GM18951 (cell line): Measurements from ENCODE around the gene TIGD3.
"Not testable (repeated sequence)": the region's sequence is repeated elsewhere in the genome, so short reads cannot be mapped to it uniquely, and the experiment has no call there.

Source experiments
- POLR2A ChIP-seq: IDR thresholded peaks from 4 replicates; pipeline ENCODE4 v1.6.1; 2011; ENCODE audit warnings: mild to moderate bottlenecking; ENCODE audit not compliant: insufficient read length, insufficient read depth; ENCODE audit errors: extremely low read depth
- in situ Hi-C: fragments of 300-500 bp; cut with MboI; formaldehyde crosslinking; loops from one replicate; pipeline ENCODE4 v1.12.0; 2022; ENCODE audit warnings: low sequenced_read_pairs, mixed read lengths, inconsistent platforms; ENCODE audit not compliant: unreplicated experiment

Gene TIGD3

DNA sequence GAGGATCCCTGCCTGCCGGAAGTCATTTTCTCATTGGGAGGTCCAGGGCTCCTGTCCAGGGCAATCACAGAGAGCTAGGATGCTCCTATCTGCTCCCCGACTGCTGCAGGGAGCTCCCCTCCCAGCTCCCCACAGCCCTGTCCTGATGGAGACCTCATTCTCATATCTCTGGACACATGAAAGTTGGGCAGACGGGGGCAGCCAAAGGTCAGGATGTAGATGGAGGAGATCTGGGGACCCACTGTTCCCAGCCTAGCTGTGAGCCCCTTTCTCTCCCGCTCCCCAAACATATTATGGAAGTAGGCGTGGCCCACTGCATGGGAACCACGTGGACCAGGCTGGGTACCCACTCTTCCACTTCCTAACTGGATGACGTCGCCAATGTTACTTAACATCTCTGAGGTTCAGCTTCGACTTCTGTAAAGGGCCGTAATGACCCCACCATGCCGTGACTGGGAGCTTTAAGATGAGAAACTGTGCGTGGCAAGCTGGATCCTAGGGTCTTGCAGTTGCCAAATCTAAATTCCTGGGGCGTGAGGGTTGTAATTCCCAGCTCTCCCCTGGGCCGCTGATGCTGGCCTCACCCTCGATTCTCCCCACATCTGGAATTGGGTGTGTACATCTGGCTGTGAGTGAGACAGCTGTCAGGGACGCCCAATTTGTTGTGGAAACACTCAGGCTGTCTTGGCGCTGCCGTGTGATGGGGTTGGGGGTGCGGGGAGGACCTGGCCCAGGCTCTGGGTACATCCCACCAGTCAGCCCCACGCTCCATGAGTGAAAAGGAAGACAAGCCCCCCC lies 38.1 kb upstream of the TIGD3 start:
- in situ Hi-C loops: no loop called here

DNA sequence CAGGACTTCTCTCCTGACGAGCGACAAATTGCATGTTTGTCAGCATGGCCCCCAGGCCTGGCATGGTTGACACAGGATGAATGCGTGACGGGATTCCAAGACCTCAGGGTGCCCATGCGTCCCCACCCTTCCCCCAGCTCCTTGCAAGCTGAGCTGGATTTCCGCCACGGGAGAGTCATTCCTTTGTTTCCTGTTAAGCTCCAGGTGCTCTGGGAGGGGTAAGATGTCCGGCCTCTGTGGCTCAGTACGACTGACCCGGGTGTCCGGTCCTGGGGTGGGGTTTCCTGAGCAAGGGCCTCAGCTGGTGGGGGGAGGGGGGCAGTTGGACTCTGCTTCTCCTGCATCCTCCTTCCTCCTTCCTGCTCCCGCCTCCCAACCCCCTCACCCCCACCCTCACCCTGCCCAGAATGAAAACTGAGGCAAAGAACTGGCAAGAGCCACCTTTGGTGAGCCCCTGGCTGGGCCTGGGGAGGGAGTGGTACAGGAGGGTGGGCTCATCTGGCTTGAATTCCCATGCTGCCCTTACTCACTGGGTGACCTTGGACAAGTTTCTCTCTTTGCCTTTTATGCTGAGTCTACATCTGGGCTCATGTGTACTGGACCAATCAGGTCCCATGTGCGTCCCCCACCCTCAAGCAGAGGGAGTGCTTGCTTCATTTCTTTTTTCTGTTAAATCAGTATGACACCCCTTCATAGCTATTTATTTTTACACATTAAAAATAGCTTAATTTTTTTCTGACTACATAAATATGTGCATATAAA lies 37.3 kb upstream of the TIGD3 start:
- in situ Hi-C loops: no loop called here
- TF ChIP-seq POLR2A: no peak

More for the DNA sequence above, 38.1 kb upstream of the TIGD3 start:
- TF ChIP-seq POLR2A: no peak

DNA sequence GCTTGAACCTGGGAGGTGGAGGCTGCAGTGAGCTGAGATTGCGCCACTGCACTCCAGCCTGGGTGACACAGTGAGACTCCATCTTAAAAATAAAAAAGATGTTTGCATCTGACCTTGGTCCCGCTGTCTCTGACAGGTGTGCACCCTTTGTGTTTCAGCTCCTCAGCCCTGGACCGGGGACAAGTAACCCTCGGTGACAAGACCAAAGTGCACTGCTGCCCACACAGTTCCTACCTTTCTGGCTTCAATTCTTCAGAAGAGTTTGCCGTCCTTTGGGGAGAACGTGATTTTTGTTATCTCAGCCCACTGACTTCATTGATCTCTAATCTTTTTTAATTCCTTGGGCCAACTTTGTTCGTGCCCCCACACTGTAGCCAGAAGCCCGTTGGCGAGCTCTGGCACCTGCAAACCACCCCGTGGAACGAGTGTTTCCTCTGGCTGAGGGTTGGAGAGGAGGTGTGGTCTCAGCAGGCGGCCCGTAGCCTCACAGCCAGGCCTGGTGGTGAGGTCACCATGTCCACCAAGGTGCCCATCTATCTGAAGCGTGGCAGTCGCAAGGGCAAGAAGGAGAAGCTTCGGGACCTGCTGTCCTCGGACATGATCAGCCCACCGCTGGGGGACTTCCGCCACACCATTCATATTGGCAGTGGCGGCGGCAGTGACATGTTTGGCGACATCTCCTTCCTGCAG lies 34.0 kb upstream of the TIGD3 start:
- no peak for TF ChIP-seq POLR2A
- in situ Hi-C loops: no loop called here

DNA sequence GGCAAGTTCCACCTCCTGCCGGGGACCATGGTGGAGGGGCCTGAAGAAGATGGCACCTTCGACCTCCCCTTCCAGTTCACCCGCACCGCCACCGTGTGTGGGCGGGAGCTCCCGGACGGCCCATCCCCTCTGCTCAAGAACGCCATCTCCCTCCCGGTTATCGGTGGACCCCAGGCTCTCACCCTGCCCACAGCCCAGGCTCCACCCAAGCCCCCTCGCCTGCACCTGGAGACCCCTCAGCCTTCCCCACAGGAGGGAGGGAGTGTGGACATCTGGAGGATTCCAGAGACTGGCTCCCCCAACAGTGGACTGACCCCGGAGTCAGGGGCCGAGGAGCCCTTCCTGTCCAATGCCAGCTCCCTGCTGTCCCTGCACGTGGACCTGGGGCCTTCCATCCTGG lies 33.5 kb upstream of the TIGD3 start:
- in situ Hi-C loops: no loop called here
- no peak for TF ChIP-seq POLR2A

DNA sequence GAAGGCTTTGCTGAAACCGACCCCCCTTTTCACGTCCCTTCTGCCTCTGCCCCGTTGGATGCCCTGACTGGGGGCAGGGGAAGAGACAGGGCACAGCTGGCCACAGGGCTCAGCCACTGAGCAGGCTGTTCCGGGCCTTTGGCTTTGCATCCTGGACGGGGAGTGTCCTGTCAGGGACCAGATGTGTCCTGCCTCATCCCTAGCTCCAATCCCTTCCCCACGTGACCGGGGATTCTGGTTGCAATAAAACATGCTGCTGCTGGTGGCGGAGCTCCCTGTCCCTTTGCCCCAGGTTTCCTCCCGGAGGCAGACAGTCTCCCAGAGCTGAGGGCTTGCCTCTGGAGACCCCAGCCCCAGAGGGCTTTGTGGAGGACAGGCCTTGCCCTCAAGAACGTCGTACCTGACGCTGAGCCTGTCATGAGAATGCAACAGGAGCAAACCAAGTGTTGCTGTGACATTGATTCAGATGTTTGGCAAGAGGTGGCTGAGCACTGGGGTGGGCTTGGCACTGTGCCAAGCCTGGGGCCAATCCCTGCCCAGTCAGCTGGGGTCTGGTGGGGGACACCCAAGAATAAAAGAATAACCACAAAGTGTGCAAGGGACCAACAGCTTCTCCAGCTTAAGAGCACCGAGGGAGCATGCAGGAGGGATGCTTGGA lies 32.6 kb upstream of the TIGD3 start:
- in situ Hi-C loops: no loop called here
- no peak for TF ChIP-seq POLR2A

DNA sequence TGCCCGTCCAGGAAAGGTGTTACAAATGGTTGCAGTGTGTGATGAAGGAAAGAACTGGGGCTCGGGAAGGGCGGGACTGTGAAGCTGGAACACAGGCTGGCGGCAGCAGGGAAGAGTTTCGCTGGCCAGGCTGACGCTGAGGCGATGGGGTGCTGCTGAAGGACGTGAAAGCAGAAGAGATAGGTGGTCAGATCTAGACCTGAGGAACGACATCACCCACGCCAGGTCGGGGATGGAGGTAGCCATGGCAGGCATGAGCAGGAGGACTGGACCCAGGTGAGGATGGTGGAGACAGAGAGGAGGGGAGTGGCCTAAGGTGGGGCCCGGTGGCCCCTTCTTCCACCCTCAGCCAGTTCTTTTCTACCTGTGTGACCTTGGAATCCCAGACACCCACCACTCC lies 30.7 kb upstream of the TIGD3 start:
- in situ Hi-C loops: no loop called here
- TF ChIP-seq POLR2A: no peak

DNA sequence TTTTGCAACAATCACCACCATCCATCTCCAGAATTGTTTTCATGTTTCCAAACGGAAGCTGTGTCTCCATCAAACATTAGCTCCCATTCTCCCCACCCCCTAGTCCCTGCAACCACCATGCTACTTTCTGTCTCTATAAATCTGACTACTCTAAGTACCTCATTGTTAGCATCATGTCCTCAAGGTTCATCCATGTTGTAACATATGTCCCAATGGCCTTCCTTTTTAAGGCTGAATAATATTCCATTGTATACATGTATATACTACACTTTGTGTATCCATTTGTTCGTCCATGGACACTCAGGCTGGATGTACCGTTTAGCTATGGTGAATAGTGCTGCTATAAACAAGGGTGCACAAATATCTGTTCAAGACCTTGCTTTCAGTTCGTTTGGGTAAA lies 29.1 kb upstream of the TIGD3 start:
- no peak for TF ChIP-seq POLR2A
- in situ Hi-C loops: no loop called here

DNA sequence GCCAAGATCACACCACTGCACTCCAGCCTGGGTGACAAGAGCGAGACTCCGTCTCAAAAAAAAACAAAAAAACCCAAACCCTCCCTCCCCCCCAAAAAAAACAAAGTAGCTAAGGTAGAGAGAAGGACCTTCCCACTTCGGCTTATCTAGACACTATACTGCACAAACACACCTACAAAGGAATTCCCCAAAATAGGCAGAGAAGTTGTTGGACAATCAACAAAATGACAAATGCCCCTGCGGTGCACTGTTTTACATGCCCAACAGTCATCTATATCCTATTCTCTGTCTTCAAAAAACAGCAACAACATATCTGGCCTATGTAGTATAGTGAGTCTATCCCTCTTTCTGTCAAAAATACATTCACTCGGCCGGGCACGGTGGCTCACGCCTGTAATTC lies 27.5 kb upstream of the TIGD3 start:
- no peak for TF ChIP-seq POLR2A
- in situ Hi-C loops: no loop called here

DNA sequence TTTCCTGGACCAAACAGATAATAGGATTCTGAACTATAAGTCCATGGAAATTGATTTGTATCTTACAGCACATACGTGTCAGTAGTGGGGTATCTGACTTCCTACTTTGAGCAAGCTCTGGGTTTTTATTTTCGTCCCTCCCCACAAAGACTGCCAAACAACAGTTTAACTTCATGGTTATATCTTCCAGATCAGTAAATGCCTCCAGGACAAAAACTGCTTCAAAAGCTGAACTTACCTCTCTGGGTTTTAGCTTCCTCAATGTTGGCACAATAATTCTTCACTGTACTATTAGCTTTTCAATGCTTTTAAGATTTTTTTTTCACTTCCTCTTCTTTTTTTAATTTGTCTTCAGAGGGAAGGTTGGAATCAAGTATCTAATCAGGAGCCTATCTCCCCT lies 25.1 kb upstream of the TIGD3 start:
- in situ Hi-C loops: no loop called here

DNA sequence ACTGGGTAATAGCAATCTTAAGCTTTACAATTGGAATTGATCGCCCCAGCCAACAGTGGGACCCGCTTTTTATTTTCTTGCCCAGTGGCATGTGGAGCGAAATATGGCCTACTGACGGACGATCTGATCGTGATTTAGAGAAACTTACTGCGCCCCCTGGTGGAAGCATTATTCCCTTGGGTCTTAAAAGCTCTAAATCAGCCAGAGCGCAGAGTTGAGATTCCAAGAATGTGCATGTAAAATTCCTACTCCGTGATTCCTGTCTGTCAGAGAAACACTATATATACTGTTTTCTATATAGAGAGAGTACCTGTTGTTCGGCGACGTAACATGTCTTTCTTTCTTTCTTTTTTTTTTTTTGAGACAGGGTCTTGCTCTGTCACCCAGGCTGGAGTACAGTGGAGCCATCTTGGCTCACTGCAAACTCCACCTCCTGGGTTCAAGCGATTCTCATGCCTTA lies 24.6 kb upstream of the TIGD3 start:
- in situ Hi-C loops: no loop called here
- TF ChIP-seq POLR2A: no peak

More for the DNA sequence above, 25.1 kb upstream of the TIGD3 start:
- no peak for TF ChIP-seq POLR2A

DNA sequence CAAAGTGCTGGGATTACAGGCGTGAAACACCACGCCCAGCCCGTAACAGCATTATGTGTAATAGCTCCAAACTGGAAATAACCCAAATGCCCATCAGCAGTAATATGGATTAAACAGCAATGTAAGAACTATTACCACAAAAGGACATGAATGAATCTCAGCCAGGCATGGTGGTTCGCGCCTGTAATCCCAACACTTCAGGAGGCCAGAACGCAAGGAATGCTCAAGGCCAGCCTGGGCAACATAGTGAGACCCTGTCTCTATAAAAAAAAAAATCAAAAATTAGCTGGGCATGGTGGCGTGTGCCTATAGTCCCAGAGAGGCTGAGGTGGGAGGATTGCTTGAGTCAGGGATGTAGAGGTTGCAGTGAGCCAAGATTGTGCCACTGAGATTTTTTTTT lies 24.0 kb upstream of the TIGD3 start:
- TF ChIP-seq POLR2A: no peak
- in situ Hi-C loops: no loop called here

DNA sequence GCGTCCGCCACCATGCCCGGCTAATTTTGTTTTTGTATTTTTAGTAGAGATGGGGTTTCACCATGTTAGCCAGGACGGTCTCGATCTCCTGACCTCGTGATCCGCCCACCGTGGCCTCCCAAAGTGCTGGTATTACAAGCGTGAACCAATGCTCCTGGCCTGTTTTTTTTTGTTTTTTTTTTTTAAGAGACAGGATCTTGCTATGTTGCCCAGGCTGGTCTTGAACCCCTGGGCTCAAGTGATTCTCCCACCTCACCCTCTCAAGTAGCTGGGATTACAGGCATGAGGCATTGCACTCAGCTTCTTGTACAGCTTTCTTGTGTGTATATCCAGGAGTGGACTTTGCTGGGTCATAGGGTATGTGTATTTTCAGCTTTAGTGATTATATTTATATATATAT lies 22.0 kb upstream of the TIGD3 start:
- in situ Hi-C loops: not testable (repeated sequence)

DNA sequence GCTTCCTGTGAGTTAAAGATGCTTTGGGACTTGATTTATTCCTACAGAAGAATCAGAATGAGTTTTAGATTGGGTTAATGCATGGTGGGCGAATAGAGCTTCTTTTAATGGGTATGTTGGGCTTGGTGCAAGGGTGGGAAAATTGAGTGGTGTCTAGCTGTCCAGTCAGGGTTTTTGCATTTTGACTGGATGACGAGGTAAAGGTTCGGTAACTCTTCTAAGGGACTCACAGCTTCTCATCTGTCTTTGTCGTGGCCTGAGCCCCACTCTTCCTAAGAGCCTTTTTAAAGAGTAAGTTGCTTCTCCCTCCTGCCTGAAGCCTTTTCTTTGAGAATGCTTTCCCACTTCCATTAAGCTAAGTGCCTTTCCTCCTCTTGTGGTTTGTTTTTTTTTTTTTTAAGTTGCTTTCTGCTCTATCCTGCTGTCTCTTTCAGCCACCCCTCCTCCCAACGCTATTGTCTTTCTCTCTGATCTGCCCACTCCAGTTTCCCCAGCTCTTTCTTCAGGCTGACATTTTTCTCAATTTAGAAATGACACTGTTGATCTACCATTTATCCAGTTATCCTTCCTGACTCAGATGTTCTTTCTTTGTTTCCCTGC lies 19.8 kb upstream of the TIGD3 start:
- no peak for TF ChIP-seq POLR2A
- in situ Hi-C loops: no loop called here

DNA sequence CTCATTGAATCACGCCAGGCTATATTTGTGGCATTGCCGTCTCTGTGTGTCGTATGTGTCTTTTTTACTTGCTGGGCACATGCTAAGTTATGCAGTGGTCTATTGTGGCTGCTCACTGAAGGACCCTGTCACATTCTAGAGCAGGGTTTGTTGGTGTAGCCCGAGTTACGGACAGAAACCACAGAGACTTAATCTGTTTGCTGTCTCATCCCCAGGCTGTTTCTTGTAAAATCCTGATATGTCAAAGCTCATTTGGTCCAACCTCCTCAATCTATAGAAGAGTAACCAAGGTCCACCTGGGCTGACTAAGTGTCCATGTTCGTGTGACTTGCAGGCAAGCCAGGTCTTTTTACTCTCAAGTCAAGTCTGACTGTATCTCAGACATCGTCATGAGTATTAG lies 15.9 kb upstream of the TIGD3 start:
- in situ Hi-C loops: no loop called here
- TF ChIP-seq POLR2A: no peak
